GM23338 (cell line): Measurements from ENCODE around the gene TATDN3. TPM values are rescaled to one million over a fixed set of nuclear protein-coding genes. Genes with fewer than 3 reads are reported as not detected.
"Not testable (repeated sequence)": the region's sequence is repeated elsewhere in the genome, so short reads cannot be mapped to it uniquely, and the experiment has no call there.

Experiments
- ATAC-seq: fragments of 200-7000 bp; cut with Tn5 transposase; 3 replicates; pipeline ENCODE4 v1.9.1; 2020
- DNase-seq: peaks from one replicate; pipeline ENCODE4 v3.0.0-alpha.2; 2015; ENCODE audit warnings: low spot score
- H2AFZ ChIP-seq: fragments of 200-600 bp; sonication (generic); 2 replicates; pipeline ENCODE4 v1.8.0; 2016; ENCODE audit warnings: antibody characterized with exemption, mild to moderate bottlenecking, moderate library complexity
- H3F3A ChIP-seq: fragments of 200-600 bp; sonication (generic); replicated peaks from 2 replicates; pipeline ENCODE4 v1.8.0; 2017; ENCODE audit warnings: antibody characterized with exemption, mixed run types, low read depth
- H3K27ac ChIP-seq: fragments of 200-600 bp; sonication (generic); 2 replicates; pipeline ENCODE4 v1.6.1; 2016; ENCODE audit warnings: low read depth
- H3K27me3 ChIP-seq: fragments of 200-600 bp; sonication (generic); 2 replicates; pipeline ENCODE4 v1.8.0; 2016; ENCODE audit warnings: mild to moderate bottlenecking, mixed run types, moderate library complexity; ENCODE audit not compliant: insufficient read depth
- H3K36me3 ChIP-seq: fragments of 200-600 bp; sonication (generic); 2 replicates; pipeline ENCODE4 v1.8.0; 2016; ENCODE audit warnings: mild to moderate bottlenecking; ENCODE audit not compliant: insufficient read depth
- H3K4me1 ChIP-seq: fragments of 200-600 bp; sonication (generic); 2 replicates; pipeline ENCODE4 v1.8.0; 2016; ENCODE audit warnings: mild to moderate bottlenecking, moderate library complexity; ENCODE audit not compliant: insufficient read depth
- H3K4me2 ChIP-seq: fragments of 200-600 bp; sonication (generic); 2 replicates; pipeline ENCODE4 v1.7.1; 2017; ENCODE audit warnings: mixed run types
- H3K4me3 ChIP-seq: fragments of 200-600 bp; sonication (generic); 2 replicates; pipeline ENCODE4 v1.6.1; 2016; ENCODE audit warnings: mixed run types
- H3K79me2 ChIP-seq: fragments of 200-600 bp; sonication (generic); replicated peaks from 2 replicates; pipeline ENCODE4 v1.8.0; 2017; ENCODE audit warnings: mild to moderate bottlenecking; ENCODE audit not compliant: insufficient read depth
- H3K9me2 ChIP-seq: fragments of 200-600 bp; sonication (generic); 2 replicates; pipeline ENCODE4 v1.8.0; 2017; ENCODE audit not compliant: insufficient read depth
- H4K20me1 ChIP-seq: fragments of 200-600 bp; sonication (generic); replicated peaks from 2 replicates; pipeline ENCODE4 v1.8.0; 2017; ENCODE audit warnings: mild to moderate bottlenecking; ENCODE audit not compliant: insufficient read depth
- H3K27ac Mint-ChIP-seq: 2 replicates; pipeline ENCODE4 v1.8.0; 2020; ENCODE audit warnings: inconsistent platforms, mild to moderate bottlenecking, moderate library complexity, mixed read lengths
- H3K27me3 Mint-ChIP-seq: 3 replicates; pipeline ENCODE4 v1.8.0; 2022; ENCODE audit warnings: low read depth, mild to moderate bottlenecking, moderate library complexity, mixed read lengths, inconsistent platforms; ENCODE audit not compliant: insufficient read depth, poor library complexity
- H3K36me3 Mint-ChIP-seq: 3 replicates; pipeline ENCODE4 v1.8.0; 2021; ENCODE audit warnings: low read depth, mild to moderate bottlenecking, inconsistent platforms, moderate library complexity, mixed read lengths
- H3K4me1 Mint-ChIP-seq: 3 replicates; pipeline ENCODE4 v1.8.0; 2020; ENCODE audit warnings: mild to moderate bottlenecking, inconsistent platforms, mixed read lengths
- H3K4me3 Mint-ChIP-seq: 3 replicates; pipeline ENCODE4 v1.8.0; 2021; ENCODE audit warnings: moderate library complexity, mild to moderate bottlenecking, inconsistent platforms, mixed read lengths
- H3K9me3 Mint-ChIP-seq: 3 replicates; pipeline ENCODE4 v1.8.0; 2020; ENCODE audit warnings: moderate library complexity, mild to moderate bottlenecking, inconsistent platforms, mixed read lengths
- CREB1 ChIP-seq: fragments of 250-450 bp; sonication (Bioruptor Pico); IDR thresholded peaks from 2 replicates; pipeline ENCODE4 v1.5.0; 2020; ENCODE audit warnings: low read depth, mild to moderate bottlenecking, moderate library complexity
- CTCF ChIP-seq, 2 experiments: fragments of 200-600 bp in 1 of 2; sonication (generic) in 1 of 2; conservative IDR thresholded peaks; 2 replicates each; pipeline versions ENCODE4 v1.5.1 to v1.6.1; 2016 to 2017; ENCODE audit warnings: antibody characterized with exemption in 2 of 2, low read depth in 2 of 2, mild to moderate bottlenecking in 2 of 2, moderate library complexity in 1 of 2
- ETS1 ChIP-seq: IDR thresholded peaks from 2 replicates; pipeline ENCODE4 v1.6.1; 2016; ENCODE audit warnings: antibody characterized with exemption
- EZH2 ChIP-seq: fragments of 200-600 bp; sonication (generic); IDR thresholded peaks from one replicate; pipeline ENCODE4 v1.8.0; 2017; ENCODE audit warnings: antibody characterized with exemption, mild to moderate bottlenecking, low read depth; ENCODE audit not compliant: unreplicated experiment
- EZH2phosphoT487 ChIP-seq: fragments of 200-600 bp; sonication (generic); IDR thresholded peaks from one replicate; pipeline ENCODE4 v1.8.1; 2018; ENCODE audit warnings: antibody characterized with exemption; ENCODE audit not compliant: unreplicated experiment
- JUNB ChIP-seq: IDR thresholded peaks from one replicate; pipeline ENCODE4 v1.6.1; 2016; ENCODE audit warnings: antibody characterized with exemption; ENCODE audit not compliant: unreplicated experiment
- POLR2AphosphoS5 ChIP-seq: IDR thresholded peaks from 2 replicates; pipeline ENCODE4 v1.6.1; 2016; ENCODE audit warnings: antibody characterized with exemption, low read depth
- STAT1 ChIP-seq: IDR thresholded peaks from one replicate; pipeline ENCODE4 v1.6.1; 2016; ENCODE audit warnings: antibody characterized with exemption; ENCODE audit not compliant: unreplicated experiment
- ZNF114 ChIP-seq: fragments of 250-450 bp; sonication (Bioruptor Pico); IDR thresholded peaks from 2 replicates; pipeline ENCODE4 v1.5.0; 2020; ENCODE audit warnings: mild to moderate bottlenecking, moderate library complexity
- ZNF331 ChIP-seq: fragments of 250-450 bp; sonication (Bioruptor Pico); IDR thresholded peaks from 2 replicates; pipeline ENCODE4 v1.5.0; 2020; ENCODE audit warnings: low read depth, mild to moderate bottlenecking, moderate library complexity
- ZNF462 ChIP-seq: fragments of 250-450 bp; sonication (Bioruptor Pico); IDR thresholded peaks from 2 replicates; pipeline ENCODE4 v1.5.0; 2020; ENCODE audit warnings: mild to moderate bottlenecking, moderate library complexity
- polyA plus RNA-seq: library from polyadenylated mRNA; unstranded; fragments of >200 nt; fragmentation: Nextera tagmentation; extraction: Ambion mirVana; gene quantifications from 2 replicates; pipeline ENCODE4 v1.2.1, GENCODE V29; 2016
- total RNA-seq: library from RNA; depleted of rRNA; stranded (reverse); fragments of >200 nt; shearing (Covaris generic); gene quantifications from 2 replicates; pipeline ENCODE4 v1.2.3, GENCODE V29; 2014

The TATDN3 gene
- total and polyA plus RNA-seq, 2 experiments from 2014 or later = 10.9 to 24.2 TPM

- H3K27ac ChIP-seq, H3K4me1 ChIP-seq, H3K4me1 Mint-ChIP-seq, H4K20me1 ChIP-seq, H3K79me2 ChIP-seq, H3K4me3 Mint-ChIP-seq, H2AFZ ChIP-seq, H3K27ac Mint-ChIP-seq, H3K4me3 ChIP-seq, ATAC-seq, H3K9me2 ChIP-seq, H3K27me3 Mint-ChIP-seq, H3F3A ChIP-seq, DNase-seq, H3K27me3 ChIP-seq, H3K4me2 ChIP-seq: not testable (repeated sequence)
- peaks cover 24% of the 10 kb centered on the region for H3K9me3 Mint-ChIP-seq
- peaks cover 43% of the 10 kb centered on the region; the same call in 1 of the 2 replicates for H3K36me3 ChIP-seq
- H3K36me3 Mint-ChIP-seq = peaks cover 75% of the 10 kb centered on the region
Measured at GRCh38 chr1:212779086-212779485, 12.6 kb upstream of the TATDN3 start.

GRCh38 chr1:212780759-212781158 lies 10.9 kb upstream of the TATDN3 start:
- Mint-ChIP-seq H3K27me3 (no peaks in the 10 kb centered on the region), H3K9me3 (peaks cover 24% of the 10 kb centered on the region), H3K27ac (no peak overlapping the region), H3K36me3 (peaks cover 73% of the 10 kb centered on the region), H3K4me1 (no peaks in the 10 kb centered on the region), H3K4me3 (no peak overlapping the region)
- H3K4me2 ChIP-seq = no peak overlapping the region
- ATAC-seq (no peak), DNase-seq (no peak)
- H3K4me1 ChIP-seq = no peaks in the 10 kb centered on the region
- peaks cover 45% of the 10 kb centered on the region for H3K36me3 ChIP-seq
- 0 out of 2 replicates have a peak, but pooled peaks cover 3% of the 10 kb centered on the region for H4K20me1 ChIP-seq
- H3K79me2 ChIP-seq = no peaks in the 10 kb centered on the region; the same call in 1 of the 2 replicates
- H2AFZ ChIP-seq = no peak overlapping the region
- H3K27me3 ChIP-seq = no peaks in the 10 kb centered on the region
- no peak overlapping the region for H3K27ac ChIP-seq
- no peak overlapping the region for H3K4me3 ChIP-seq
- no peaks in the 10 kb centered on the region for H3K9me2 ChIP-seq
- H3F3A ChIP-seq = no peaks in the 10 kb centered on the region; the same call in 1 of the 2 replicates
- TF ChIP-seq POLR2AphosphoS5 (no peak), JUNB (no peak), EZH2 (no peak), ZNF331 (CRISPR knock-in tag) (no peak), CREB1 (CRISPR knock-in tag) (no peak), ETS1 (no peak), EZH2phosphoT487 (no peak), STAT1 (no peak), ZNF114 (CRISPR knock-in tag) (no peak), CTCF (conservative IDR thresholded peaks at IDR 0.05; ENCODE audit: low read depth in 2 of 2) (no peak), ZNF462 (CRISPR knock-in tag) (no peak)
